ENCODE results near the gene CDKN3. TPM values are rescaled to one million over a fixed set of nuclear protein-coding genes. Genes with fewer than 3 reads are reported as not detected.
"Not testable (repeated sequence)": the region's sequence is repeated elsewhere in the genome, so short reads cannot be mapped to it uniquely, and the experiment has no call there.

Gene CDKN3
- total RNA-seq, 1 donor from 2014 or later, result 17.7 TPM

DNA sequence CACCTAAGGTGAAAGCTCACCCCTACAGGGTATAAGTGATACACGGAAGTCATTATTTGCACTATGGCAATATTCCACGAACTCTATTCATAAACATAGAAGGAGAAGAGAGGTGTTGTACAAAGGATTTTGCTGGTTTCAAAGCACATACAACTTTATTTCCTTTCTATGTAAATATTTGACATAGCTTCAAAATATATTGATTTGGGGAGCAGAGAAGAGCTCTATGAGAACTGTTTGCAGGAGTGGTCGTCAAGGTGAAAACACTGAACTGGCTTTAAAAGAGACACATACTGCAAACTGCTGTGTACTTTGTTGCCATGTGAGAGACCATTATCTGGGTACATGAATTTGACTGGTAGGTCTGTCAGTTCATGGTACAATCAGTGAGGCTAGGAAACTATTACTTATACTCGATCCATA lies 27.7 kb downstream of the CDKN3 start:
- no peak for ATAC-seq

DNA sequence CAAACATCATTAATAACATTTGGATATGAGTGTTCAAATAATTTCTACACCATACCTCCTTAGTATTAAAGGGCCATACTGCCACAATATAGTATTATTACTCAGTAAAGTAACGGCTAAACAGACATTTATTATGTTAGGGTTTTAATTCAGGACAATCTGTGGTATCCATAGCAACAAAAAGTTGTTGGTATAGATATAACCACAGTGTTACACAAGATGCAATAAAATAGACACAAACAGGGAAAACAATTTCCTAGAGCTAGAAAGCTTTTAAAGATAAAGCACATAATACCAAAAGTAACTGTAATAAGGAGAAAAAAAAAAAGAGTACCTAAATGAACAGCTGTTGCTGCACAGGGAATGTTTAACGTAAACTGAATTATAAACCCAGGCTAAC lies 28.3 kb downstream of the CDKN3 start:
- no peak for ATAC-seq

DNA sequence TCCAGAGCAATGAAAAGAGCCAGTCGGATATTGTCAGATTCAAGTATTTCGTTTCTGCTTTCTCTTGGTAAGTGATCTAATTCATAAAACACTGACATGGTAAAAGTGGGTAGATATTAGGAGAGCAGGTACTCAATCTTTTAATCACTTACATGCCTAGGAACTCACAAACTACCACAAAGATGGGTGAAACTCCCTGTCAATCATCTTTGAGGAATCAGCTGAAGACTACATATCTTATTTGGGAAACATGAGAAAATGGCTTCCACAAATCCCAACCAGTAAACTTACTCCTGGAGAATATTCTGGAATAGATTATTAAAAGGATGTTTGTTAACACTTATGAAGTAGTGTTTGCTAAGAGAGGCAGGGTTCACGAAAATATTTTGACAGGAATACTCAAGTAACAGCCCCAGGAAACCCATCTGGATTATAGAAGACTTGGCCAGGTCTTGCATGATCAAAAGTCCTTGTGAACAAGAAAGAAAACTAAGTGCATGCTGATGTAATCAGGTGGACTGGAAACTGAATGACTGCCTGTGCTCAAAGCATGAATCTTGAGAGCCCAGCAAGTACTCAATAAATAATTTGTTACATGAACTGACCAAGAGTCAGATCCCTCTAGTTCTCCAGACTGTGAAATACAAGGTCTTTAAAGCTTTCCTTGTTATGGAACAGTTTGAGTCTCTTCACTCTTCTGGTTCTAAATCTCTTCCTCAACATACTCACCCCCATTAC lies 28.9 kb downstream of the CDKN3 start:
- ATAC-seq, result no peak

DNA sequence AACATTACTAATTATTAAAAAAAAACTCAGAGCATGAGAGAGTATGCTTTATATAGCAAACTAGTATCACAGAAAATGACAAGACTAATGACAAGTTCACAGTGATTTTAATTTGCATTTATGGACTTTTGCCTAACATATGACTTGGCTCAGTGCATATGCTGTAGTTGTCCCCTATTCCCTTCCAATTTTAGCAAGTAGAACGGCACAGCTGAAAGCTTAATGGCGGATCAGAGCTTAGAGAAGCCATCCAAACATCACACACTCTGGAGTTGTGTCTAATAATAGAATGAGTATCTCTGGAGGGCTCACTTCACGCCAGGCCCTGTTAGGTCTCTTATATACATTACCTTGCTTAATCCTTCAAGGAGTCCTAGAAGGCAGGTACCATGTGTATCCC lies 31.1 kb downstream of the CDKN3 start:
- ATAC-seq, result no peak

DNA sequence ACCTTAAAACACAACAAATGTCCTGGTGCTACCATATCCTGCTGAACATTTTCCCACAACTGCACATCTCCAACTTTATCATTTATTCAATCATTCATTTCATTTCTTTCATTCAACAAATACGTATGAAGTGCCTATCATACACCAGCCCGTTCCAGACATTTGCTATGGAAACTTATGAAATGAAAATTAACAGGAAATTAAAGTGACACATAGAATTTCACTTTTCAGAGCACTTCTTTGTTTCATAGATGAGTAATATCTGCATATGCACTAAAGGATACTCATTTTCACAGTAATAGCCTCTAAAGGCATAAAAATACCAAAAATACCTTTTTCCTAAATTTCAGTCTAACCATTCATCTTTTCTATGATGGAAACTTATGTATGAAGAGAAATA lies 31.7 kb downstream of the CDKN3 start:
- no peak for ATAC-seq

DNA sequence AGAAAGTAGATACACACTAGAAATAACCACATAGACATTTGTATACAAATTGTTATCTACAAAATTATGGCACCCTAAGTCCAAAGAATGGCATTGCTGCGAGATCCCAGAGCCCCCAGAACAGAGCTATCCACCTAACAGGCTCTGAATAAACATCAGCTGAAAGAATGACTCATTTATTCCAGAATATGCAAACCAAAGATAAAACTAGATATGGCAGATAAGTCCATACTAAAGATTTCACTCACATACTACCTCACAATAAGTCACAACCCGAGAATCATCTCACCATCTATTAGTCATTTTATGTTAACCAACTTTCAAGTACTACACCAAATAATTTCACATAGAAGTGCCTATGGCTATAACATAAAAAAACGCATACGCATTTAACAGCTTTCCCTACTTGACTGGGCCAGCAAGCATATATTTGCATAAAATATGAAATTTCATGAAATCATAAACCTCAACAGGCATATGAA lies 38.7 kb downstream of the CDKN3 start:
- ATAC-seq, result peak; percentile 31

DNA sequence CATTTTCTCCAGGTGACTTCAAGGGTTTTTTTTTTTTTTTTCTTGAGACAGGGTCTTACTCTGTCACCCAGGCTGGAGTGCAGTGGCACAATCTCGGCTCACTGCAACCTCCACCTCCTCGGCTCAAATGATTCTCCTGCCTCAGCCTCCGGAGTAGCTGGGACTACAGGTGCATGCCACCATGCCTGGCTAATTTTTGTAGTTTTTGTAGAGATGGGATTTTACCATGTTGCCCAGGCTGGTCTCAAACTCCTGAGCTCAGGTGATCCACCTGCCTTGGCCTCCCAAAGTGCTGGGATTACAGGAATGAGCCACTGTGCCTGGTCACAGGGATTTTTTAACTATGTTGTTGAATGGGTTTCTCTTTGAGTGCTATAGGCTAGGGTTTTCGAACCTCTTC lies 41.1 kb downstream of the CDKN3 start:
- ATAC-seq, result not testable (repeated sequence)

DNA sequence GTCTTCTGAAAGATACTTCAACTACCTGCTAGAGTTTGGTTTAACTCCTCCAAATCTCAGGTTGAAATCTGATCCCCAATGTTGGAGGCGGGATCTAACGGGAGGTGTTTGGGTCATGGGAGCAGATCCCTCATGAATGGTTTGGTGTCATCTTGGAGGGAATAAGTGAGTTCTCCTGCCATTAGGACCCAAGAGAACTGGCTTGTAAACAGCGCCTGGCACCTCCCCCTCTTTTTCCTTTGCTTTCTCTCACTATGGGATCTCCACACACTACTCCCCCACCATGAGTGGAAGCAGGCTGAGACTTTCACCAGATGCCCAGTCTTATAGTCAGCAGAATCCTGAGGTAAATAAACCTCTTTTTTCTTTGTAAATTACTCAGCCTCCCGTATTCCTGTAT lies 41.9 kb downstream of the CDKN3 start:
- ATAC-seq, result no peak

DNA sequence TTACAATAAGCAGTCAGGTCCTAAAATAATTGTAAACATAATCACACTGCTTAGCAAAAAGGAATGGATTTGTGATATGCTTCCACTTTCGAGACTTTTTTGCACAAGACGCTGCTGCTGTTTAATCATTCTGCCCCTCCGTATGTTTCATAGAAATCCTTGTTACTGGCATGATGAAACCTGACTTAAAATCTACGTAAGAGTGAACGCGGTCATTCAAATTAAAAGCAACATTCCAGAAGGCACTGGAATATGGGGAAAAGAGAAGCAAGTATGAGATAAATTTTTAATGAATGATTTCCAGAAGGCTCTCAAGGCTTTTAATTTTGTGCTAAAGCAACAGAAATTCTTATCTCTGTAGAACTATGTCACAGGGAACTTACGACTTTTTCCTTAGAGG lies 43.2 kb downstream of the CDKN3 start:
- ATAC-seq, result no peak

DNA sequence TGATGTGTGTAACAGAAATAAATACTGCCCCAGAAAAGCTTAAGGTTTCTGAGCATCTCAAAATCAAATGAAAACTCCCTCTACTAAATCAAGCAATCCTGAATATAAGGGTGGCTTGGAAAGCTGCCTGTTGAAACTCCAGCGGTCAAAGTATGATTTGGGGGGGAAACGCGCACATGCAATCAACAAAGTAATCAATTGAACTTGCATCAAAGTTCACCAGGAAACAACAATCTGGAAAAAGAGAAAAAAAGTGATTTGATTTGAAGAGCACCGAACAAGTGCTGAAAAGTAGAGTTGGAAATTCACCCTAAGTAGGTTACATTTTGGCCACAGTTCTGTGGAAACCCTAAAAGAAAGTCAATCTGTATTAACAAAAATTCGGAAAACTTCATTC lies 43.7 kb downstream of the CDKN3 start:
- no peak for ATAC-seq

DNA sequence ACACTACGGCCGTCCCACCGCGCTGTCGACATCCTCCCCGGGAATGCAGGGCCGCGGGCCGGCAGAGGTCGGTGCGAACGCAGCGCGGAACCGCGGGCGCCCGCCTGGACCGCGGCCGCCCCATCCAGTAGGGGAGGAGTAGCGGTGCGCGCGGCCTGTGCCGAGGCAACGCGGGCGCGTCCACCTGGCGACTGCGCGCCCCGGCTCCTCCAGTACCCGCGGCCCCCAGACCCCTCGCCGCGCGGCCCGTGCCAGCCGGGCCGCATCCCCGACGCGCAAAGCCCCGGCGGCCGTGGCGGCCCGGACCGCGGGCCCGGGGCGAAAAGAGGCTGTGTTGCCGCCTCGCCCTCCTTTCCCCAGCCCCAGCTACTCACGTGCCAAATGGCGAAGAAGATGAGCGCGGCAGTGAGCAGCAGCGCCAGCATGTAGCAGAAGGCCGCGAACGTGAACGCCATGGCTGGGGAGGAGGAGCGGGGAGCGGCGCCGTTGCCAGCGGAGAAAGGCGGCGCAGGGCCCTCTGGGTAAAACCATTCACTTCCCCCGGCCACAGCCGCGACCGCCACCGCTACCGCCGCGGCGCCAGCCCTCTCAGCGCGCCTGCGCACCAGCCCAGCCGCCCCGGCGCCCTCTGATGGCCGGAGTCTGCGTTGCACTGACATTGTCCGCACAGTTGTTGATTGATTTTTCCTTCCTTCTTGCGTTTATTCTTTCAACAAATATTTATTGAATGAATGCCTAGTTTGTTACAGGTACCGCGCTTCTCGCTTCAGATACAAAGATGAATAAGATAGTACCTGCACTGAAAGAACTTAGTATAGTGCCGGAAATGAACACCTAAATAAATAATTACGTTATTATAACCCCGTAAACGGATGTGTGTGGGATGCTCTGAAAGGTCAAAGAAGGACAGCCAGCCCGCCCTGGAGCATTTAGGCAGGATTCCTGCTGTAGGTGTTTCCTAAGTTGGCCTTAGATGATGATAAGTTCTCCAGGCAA lies 44.4 kb downstream of the CDKN3 start, which contains the start of gene CNIH1:
CNIH1 (minus strand) TSS at position 502 of the 996 bp plus-strand sequence; CDS start at position 455, 47 bp downstream.
- peak; percentile 95 for ATAC-seq

DNA sequence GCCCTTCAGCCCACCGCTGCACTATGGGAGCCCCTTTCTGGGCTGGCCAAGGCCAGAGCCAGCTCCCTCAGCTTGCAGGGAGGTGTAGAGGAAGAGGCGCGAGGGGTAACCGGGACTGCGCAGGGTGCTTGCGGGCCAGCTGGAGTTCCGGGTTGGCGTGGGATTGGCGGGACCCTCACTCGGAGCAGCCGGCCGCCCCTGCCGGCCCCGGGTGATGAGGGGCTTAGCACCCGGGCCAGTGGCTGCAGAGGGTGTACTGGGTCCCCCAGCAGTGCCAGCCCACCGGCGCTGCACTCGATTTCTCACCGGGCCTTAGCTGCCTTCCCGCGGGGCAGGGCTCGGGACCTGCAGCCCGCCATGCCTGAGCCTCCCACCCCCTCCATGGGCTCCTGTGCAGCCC lies 46.2 kb downstream of the CDKN3 start:
- not testable (repeated sequence) for ATAC-seq

DNA sequence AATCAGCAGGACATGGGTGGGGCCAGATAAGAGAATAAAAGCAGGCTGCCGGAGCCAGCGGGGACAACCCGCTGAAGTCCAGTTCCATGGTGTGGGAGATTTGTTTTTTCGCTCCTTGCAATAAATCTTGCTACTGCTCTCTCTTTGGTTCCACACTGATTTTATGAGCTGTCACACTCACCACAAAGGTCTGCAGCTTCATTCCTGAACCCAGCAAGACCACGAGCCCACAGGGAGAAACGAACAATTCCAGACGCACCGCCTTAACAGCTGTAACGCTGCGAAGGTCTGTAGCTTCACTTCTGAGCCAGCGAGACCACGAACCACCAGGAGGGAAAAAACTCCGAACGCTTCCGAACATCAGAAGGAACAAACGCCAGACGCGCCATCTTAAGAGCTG lies 47.2 kb downstream of the CDKN3 start:
- ATAC-seq, result no peak

DNA sequence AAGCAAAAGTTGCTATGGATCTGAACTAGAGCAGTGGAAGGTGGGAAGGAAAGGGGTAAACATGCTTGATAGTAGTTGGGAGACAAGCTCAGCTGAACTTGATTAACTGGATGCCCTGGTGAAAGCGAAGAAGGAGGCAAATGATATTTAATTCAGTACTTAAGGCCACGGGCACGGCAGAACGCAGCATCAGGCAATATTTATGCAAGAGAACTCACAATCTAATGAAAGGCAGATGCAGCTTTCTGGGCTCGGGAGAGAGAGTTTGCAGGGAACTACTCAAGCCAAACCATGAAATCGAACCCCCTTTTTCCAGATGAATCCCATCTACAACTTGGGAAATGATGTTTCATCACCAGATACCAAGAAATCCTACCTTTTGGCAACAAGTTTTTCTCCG lies 47.9 kb downstream of the CDKN3 start:
- ATAC-seq, result no peak

DNA sequence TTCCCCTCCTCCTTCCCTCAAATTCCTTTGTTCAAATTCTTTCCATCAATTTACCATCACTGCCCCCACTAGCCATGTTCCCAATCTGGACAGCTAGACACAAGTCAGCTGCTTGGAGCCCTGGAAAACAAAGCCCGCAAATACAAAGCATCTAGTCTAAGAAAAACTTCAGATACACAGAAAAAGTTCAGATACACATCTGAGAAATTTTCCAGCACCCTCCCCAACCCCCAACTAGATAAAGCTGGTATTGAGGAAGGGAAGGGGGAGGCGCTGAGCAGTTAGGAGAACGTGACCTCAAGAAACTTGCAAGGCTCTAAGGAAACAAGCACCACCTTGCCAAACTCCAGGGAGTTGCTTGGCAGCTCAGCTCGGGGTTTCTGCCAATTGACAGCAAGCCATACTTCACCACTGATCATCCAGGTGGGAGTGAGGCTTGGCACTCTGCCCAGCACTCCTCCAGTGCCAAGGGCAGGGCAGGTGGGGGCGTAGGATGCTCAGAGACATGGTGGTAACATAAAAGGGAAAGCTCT lies 49.4 kb downstream of the CDKN3 start:
- peak; percentile 56 for ATAC-seq

DNA sequence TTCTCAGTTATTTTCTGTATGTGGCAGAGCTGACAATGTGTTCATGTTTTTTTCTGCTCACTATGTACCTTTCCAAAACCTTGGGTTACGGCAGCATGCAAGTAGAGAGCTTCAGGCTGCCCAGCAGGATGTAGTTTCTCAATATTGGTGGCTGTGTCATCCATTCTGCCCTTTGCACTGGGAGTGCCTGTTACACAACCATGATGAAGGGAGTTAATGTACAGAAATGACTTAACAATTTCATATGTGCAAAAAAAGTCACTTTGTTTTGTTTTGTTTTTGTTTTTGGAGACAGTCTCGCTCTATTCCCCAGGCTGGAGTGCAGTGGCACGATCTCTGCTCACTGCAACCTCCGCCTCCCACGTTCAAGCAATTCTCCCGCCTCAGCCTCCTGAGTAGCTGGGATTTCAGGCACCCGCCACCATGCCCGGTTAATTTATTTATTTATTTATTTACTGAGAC lies 50.5 kb downstream of the CDKN3 start:
- ATAC-seq, result peak; percentile 90

DNA sequence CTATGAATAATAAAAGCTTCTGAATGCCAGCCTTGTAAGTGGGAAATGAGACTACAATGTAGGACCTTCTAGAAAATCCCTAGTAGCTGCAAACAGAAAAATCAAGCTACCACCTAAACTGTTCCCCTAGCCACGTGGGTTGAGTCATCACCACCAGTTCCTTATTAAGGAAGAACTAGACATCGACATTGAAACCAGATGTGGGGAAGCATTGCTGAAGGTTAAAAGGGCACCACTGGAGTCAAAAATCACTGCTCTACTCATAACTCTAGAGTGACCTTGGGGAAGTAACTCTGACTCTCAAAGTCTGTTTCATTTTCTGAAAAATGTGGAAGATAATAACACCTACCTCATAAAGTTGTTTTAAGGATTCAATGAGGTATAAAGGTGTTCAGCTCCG lies 53.7 kb downstream of the CDKN3 start:
- no peak for ATAC-seq

DNA sequence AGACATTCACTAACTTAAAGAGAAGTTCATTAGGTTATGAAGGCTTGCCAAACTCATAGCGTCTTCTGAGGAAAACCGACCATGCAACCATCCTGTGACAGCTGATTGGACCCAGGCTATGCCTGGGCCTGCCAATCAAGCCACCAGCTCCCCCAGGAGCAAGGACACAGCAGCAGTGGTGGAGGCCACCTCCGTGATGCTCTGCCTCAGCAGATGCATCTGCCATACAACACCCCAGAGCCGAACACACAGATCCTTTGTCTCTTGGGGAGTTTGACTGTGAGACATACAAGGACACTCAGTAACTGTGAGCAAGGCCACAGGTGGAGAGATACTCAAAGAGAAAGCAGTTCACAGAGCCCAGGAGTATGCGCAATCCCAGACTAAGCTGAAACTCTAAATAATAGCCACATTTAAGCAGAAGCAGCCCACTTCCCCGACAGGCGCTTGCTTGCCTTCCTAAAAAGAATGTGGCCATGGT lies 54.4 kb downstream of the CDKN3 start:
- ATAC-seq, result no peak

DNA sequence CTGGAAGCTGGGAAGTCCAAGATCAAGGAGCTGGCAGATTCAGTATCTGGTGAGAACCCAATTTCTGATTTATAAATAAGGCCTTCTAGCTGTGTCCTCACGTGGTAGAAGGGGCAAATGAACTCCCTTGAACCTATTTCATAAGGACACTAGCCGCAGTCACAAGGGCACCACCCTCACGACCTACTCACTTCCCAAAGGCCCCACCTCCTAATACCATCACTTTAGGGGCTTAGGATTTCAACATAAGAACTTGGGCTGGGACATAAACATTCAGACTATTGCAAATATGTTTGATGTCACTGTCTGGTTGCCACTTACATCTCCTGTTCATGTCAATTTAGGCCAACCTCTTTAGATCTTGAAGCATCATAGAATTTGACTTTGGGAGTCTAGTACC lies 55.2 kb downstream of the CDKN3 start:
- no peak for ATAC-seq

DNA sequence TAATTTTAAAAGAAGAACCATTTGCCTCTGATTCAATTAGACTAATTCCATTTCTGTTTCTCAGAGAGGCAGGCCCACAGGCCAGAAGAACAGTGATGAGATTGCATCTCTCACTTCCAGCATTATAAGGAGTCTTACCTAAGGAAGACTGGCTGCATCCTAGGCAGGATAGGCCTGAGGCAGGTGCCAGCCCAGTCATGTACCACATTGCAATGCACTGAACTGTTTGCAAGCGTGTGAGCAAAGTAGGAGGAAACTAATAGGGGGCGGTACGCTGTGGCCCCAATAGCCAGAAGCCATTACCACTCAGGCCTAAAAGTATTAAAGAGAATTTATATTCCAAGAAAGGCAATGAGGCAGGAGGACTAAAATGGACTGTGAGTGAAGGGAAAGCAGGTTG lies 56.4 kb downstream of the CDKN3 start:
- ATAC-seq, result peak; percentile 74

DNA sequence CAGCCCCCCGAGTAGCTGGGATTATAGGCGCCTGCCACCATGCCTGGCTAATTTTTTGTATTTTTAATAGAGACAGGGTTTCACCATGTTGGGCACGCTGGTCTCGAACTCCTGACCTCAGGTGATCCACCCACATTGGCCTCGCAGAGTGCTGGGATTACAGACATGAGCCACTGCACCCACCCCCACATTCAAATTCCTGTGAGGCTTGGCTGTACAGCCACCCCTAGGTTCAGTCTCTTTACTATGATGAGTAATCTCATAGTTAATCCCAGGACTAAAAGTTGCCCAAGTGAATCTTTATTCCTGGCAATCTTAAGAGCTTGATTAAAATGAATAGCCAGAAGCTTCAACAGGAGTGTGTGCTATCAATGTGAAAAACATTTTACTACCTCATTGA lies 57.2 kb downstream of the CDKN3 start:
- ATAC-seq, result peak; percentile 87

DNA sequence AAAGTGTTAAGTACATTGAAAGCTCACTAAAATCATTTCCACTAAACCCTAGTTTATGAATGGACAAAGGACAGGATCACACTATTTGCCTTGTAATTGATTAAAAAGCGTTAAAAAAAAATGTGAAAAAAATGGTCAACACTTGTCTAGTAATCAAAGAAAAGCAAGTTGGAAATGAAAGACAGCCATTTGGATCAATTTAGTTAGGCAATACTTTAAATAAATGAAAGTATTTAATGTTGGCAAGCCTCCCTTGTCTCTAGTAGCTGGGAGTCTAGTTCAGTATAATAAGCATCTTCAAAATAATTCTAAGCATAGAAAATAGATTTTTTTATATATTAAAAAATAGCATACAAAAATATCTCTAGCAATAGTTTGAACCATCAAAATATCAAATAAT lies 58.6 kb downstream of the CDKN3 start:
- ATAC-seq, result no peak

Data from esophagus mucosa (tissue), 1 donor.